Tibial artery (tissue), 4 donors: Measurements from ENCODE around the gene ACKR3.
A peak's percentile ranks its signal among the peaks of the same experiment; 100 is the strongest.

Experiments
- DNase-seq, 2 donors: peaks; one replicate each; pipeline ENCODE4 v3.0.0-alpha.2; 2019
- H3K27ac ChIP-seq, 2 donors: fragments of 200-600 bp; sonication (generic) in 1 of 2; 1 replicate in 1 of 2; 2 replicates in 1 of 2; pipeline ENCODE4 v1.5.1; 2018 to 2019; ENCODE audit warnings: mild to moderate bottlenecking in 1 of 2
- H3K27me3 ChIP-seq, 2 donors: fragments of 200-600 bp; sonication (generic) in 1 of 2; one replicate each; pipeline versions ENCODE4 v1.5.1 to v1.6.0; 2016 to 2019
- H3K36me3 ChIP-seq, 3 donors: fragments of 200-600 bp; sonication (generic) in 2 of 3; one replicate each; pipeline ENCODE4 v1.5.1; 2016 to 2019; ENCODE audit warnings: mild to moderate bottlenecking in 2 of 3
- H3K4me1 ChIP-seq, 4 donors: fragments of 200-600 bp; sonication (generic) in 2 of 4; 1 replicate in 3 of 4; 2 replicates in 1 of 4; pipeline ENCODE4 v1.5.1; 2016 to 2019
- H3K4me3 ChIP-seq, 2 donors: fragments of 200-600 bp; sonication (generic) in 1 of 2; 1 replicate in 1 of 2; 2 replicates in 1 of 2; pipeline ENCODE4 v1.5.1; 2018 to 2019; ENCODE audit warnings: mild to moderate bottlenecking in 2 of 2
- H3K9me3 ChIP-seq, 3 donors: fragments of 200-600 bp; sonication (generic) in 1 of 3; one replicate each; pipeline ENCODE4 v1.5.1; 2016 to 2019
- CTCF ChIP-seq, 2 experiments: fragments of 200-600 bp in 1 of 2; fragments of 450-650 bp in 1 of 2; IDR thresholded peaks; one replicate each; pipeline ENCODE4 v1.5.1; 2017 to 2019; ENCODE audit warnings: antibody characterized with exemption in 2 of 2, mild to moderate bottlenecking in 1 of 2, moderate library complexity in 1 of 2
- intact Hi-C: fragments of 100-400 bp; cut with DNase I; formaldehyde crosslinking; loops from one replicate; pipeline ENCODE4 v1.15.0; 2023; ENCODE audit warnings: low total_unique reads

The ACKR3 gene

GRCh38 chr2:236574424-236575145 lies 5.0 kb downstream of the ACKR3 start:
- intact Hi-C loops: loop anchor here (5.0 to 10.0 kb wide), 2 partner anchors 158 to 450 kb away; no protein-coding TSS in a partner anchor
- peak in 1 of 2 donors; percentile 70 for DNase-seq
- TF ChIP-seq CTCF (IDR thresholded peaks at IDR 0.05): no peak
- no peaks in the 10 kb centered on the region for H3K9me3 ChIP-seq
- H3K4me3 ChIP-seq: peak overlapping the region; percentile 62 to 74
- H3K4me1 ChIP-seq: peaks cover 0 to 88% (median 50%) of the 10 kb centered on the region in 4 donors
- H3K27me3 ChIP-seq: no peaks in the 10 kb centered on the region
- H3K27ac ChIP-seq: peak overlapping the region; percentile 83 to 97
- H3K36me3 ChIP-seq: no peaks in the 10 kb centered on the region

GRCh38 chr2:236575510-236575909 lies 5.9 kb downstream of the ACKR3 start:
- Histone ChIP-seq H3K36me3 (peaks cover 3 to 5% (median 4%) of the 10 kb centered on the region in 3 donors), H3K27ac (peak overlapping the region; percentile 83 to 97), H3K9me3 (no peaks in the 10 kb centered on the region), H3K4me3 (peak overlapping the region; percentile 6 to 62), H3K4me1 (peaks cover 0 to 98% (median 52%) of the 10 kb centered on the region in 4 donors), H3K27me3 (no peaks in the 10 kb centered on the region)
- DNase-seq: no peak
- no peak for TF ChIP-seq CTCF (IDR thresholded peaks at IDR 0.05)
- intact Hi-C loops: loop anchor here (5.0 to 10.0 kb wide), 2 partner anchors 157 to 449 kb away; no protein-coding TSS in a partner anchor

- DNase-seq: no peak
- intact Hi-C loops: loop anchor here (2.0 to 10.0 kb wide), 3 partner anchors 67 to 449 kb away; no protein-coding TSS in a partner anchor
These were observed 6.5 kb downstream of the ACKR3 start for GRCh38 chr2:236576087-236576486.

GRCh38 chr2:236576953-236577352 lies 7.3 kb downstream of the ACKR3 start:
- peaks cover 14 to 18% (median 17%) of the 10 kb centered on the region in 3 donors for H3K36me3 ChIP-seq
- peak overlapping the region; percentile 83 to 97 for H3K27ac ChIP-seq
- no peak for TF ChIP-seq CTCF (IDR thresholded peaks at IDR 0.05)
- H3K9me3 ChIP-seq: no peaks in the 10 kb centered on the region
- no peak for DNase-seq
- peak overlapping the region in 1 of 2 donors; percentile 0 for H3K4me3 ChIP-seq
- intact Hi-C loops: loop anchor here (2.0 to 10.0 kb wide), 3 partner anchors 66 to 448 kb away; no protein-coding TSS in a partner anchor
- H3K4me1 ChIP-seq: peaks cover 0 to 93% (median 54%) of the 10 kb centered on the region in 4 donors
- H3K27me3 ChIP-seq: no peaks in the 10 kb centered on the region

More at GRCh38 chr2:236576087-236576486, 6.5 kb downstream of the ACKR3 start:
- TF ChIP-seq CTCF (IDR thresholded peaks at IDR 0.05): no peak
- Histone ChIP-seq H3K9me3 (no peaks in the 10 kb centered on the region), H3K4me1 (peaks cover 0 to 96% (median 52%) of the 10 kb centered on the region in 4 donors), H3K27me3 (no peaks in the 10 kb centered on the region), H3K36me3 (peaks cover 8 to 11% (median 10%) of the 10 kb centered on the region in 3 donors), H3K4me3 (peak overlapping the region; percentile 3 to 6), H3K27ac (peak overlapping the region; percentile 83 to 97)

GRCh38 chr2:236577481-236578410 lies 8.1 kb downstream of the ACKR3 start:
- Histone ChIP-seq H3K27ac (peak overlapping the region; percentile 83 to 97), H3K27me3 (no peaks in the 10 kb centered on the region), H3K4me3 (peak overlapping the region in 1 of 2 donors; percentile 0), H3K36me3 (peaks cover 21 to 26% (median 24%) of the 10 kb centered on the region in 3 donors), H3K4me1 (peaks cover 0 to 85% (median 53%) of the 10 kb centered on the region in 4 donors), H3K9me3 (no peaks in the 10 kb centered on the region)
- intact Hi-C loops: loop anchor here (2.0 to 10.0 kb wide), 3 partner anchors 65 to 447 kb away; no protein-coding TSS in a partner anchor
- peak; percentile 50 to 92 for DNase-seq
- TF ChIP-seq CTCF (IDR thresholded peaks at IDR 0.05): no peak
